HFFc6 (cell line): ENCODE data around the gene CAMK2G. TPM values are rescaled to one million over a fixed set of nuclear protein-coding genes. Genes with fewer than 3 reads are reported as not detected.
"Not testable (repeated sequence)": the region's sequence is repeated elsewhere in the genome, so short reads cannot be mapped to it uniquely, and the experiment has no call there.

Source experiments
- DNase-seq: peaks from one replicate; pipeline ENCODE4 v3.0.0-alpha.2; 2018
- H3K27ac Mint-ChIP-seq: 2 replicates; pipeline ENCODE4 v1.8.0; 2020; ENCODE audit warnings: mild to moderate bottlenecking, mixed read lengths
- H3K27me3 Mint-ChIP-seq: 2 replicates; pipeline ENCODE4 v1.8.0; 2021; ENCODE audit warnings: mild to moderate bottlenecking, moderate library complexity, mixed read lengths; ENCODE audit not compliant: insufficient read depth
- H3K36me3 Mint-ChIP-seq: 2 replicates; pipeline ENCODE4 v1.8.0; 2021; ENCODE audit warnings: low read depth, mixed read lengths
- H3K4me1 Mint-ChIP-seq: 2 replicates; pipeline ENCODE4 v1.8.0; 2020; ENCODE audit warnings: low read depth, mixed read lengths
- H3K4me3 Mint-ChIP-seq: 2 replicates; pipeline ENCODE4 v1.8.0; 2020; ENCODE audit warnings: mild to moderate bottlenecking, moderate library complexity, mixed read lengths
- H3K9me3 Mint-ChIP-seq: 2 replicates; pipeline ENCODE4 v1.8.0; 2020; ENCODE audit warnings: mild to moderate bottlenecking, mixed read lengths
- CTCF ChIP-seq: fragments of 200-600 bp; sonication (generic); IDR thresholded peaks from 2 replicates; pipeline ENCODE4 v1.5.0; 2021; ENCODE audit warnings: antibody characterized with exemption, mild to moderate bottlenecking
- long read RNA-seq: library from polyadenylated mRNA; unstranded; transcript quantifications from one replicate; pipeline ENCODE4 v2.0.0, GENCODE V29; 2019
- total RNA-seq, 6 experiments: library from RNA; stranded (reverse); fragmentation: NEBNext Ultra II Directional; extraction: Animal tissue kit (Norgen Biotek cat#: 25700); gene quantifications; 2 replicates in 1 of 6; 3 replicates in 5 of 6; pipeline ENCODE4 v1.2.3, GENCODE V29; 2021

CAMK2G gene
- 10 to 100 TPM; 24.6 to 33.1 (median 28.1) TPM for total RNA-seq
- long read RNA-seq, partial matches to known transcripts: 5 of 66 reads
- long read RNA-seq, other reads (novel, unspliced or antisense): 54 of 66 reads

GRCh38 chr10:73874267-73875138 is at the start of gene CAMK2G:
CAMK2G (minus strand) TSS chr10:73874555; CDS start chr10:73874461, 94 bp downstream.
- Mint-ChIP-seq H3K9me3 (no peaks in the 10 kb centered on the region), H3K36me3 (peaks cover 19% of the 10 kb centered on the region), H3K4me3 (peak within 1 kb of the TSS; percentile 86), H3K27me3 (no peaks in the 10 kb centered on the region; the same call in 1 of the 2 replicates), H3K27ac (peak within 1 kb of the TSS; percentile 46; the same call in 1 of the 2 replicates), H3K4me1 (peaks cover 51% of the 10 kb centered on the region)
- DNase-seq: peak; percentile 81
- no peak for TF ChIP-seq CTCF

- no peak for DNase-seq
- peaks cover 5% of the 10 kb centered on the region for H3K27me3 Mint-ChIP-seq
- peaks cover 22% of the 10 kb centered on the region for H3K4me1 Mint-ChIP-seq
- peaks cover 27% of the 10 kb centered on the region for H3K9me3 Mint-ChIP-seq
- H3K27ac Mint-ChIP-seq: no peak overlapping the region
- no peak overlapping the region for H3K4me3 Mint-ChIP-seq
- H3K36me3 Mint-ChIP-seq: peaks cover 16% of the 10 kb centered on the region
- no peak for TF ChIP-seq CTCF
Observed at GRCh38 chr10:73922864-73923133, 48.4 kb upstream of the CAMK2G start.

- peaks cover 32% of the 10 kb centered on the region for H3K9me3 Mint-ChIP-seq
- H3K27ac Mint-ChIP-seq: no peak overlapping the region
- H3K4me3 Mint-ChIP-seq: no peak overlapping the region
- H3K36me3 Mint-ChIP-seq: peaks cover 22% of the 10 kb centered on the region
- H3K4me1 Mint-ChIP-seq: peaks cover 22% of the 10 kb centered on the region
- no peak for DNase-seq
- peaks cover 5% of the 10 kb centered on the region for H3K27me3 Mint-ChIP-seq
- no peak for TF ChIP-seq CTCF
Observed at GRCh38 chr10:73922007-73922863, 47.9 kb upstream of the CAMK2G start.

- Mint-ChIP-seq H3K4me3 (no peak overlapping the region), H3K9me3 (peaks cover 48% of the 10 kb centered on the region), H3K4me1 (peaks cover 27% of the 10 kb centered on the region), H3K27me3 (peaks cover 3% of the 10 kb centered on the region), H3K36me3 (peaks cover 43% of the 10 kb centered on the region), H3K27ac (peak overlapping the region; percentile 58)
- no peak for TF ChIP-seq CTCF
- no peak for DNase-seq
Observed at GRCh38 chr10:73920089-73920488, 45.7 kb upstream of the CAMK2G start.

- Mint-ChIP-seq H3K36me3 (peaks cover 49% of the 10 kb centered on the region), H3K9me3 (peaks cover 48% of the 10 kb centered on the region), H3K4me1 (peaks cover 28% of the 10 kb centered on the region)
- DNase-seq, H3K27me3 Mint-ChIP-seq, H3K4me3 Mint-ChIP-seq, H3K27ac Mint-ChIP-seq: not testable (repeated sequence)
Observed at GRCh38 chr10:73919481-73919880, 45.1 kb upstream of the CAMK2G start.
